Left lung (tissue), 10 donors: ENCODE results near the gene LTF. TPM values are rescaled to one million over a fixed set of nuclear protein-coding genes. Genes with fewer than 3 reads are reported as not detected.

ENCODE experiments used
- ATAC-seq: fragments of 200-7000 bp; cut with Tn5 transposase; one replicate; pipeline ENCODE4 v1.9.1; 2020; ENCODE audit warnings: moderate library complexity
- DNase-seq, 4 donors: peaks; one replicate each; pipeline ENCODE4 v3.0.0-alpha.2; 2013 to 2020
- H3K27ac ChIP-seq, 2 donors: fragments of 200-600 bp; sonication (generic) in 1 of 2; one replicate each; pipeline versions ENCODE4 v1.5.0 to v1.8.0; 2020 to 2021
- H3K27me3 ChIP-seq, 2 donors: fragments of 200-600 bp; sonication (generic) in 1 of 2; one replicate each; pipeline versions ENCODE4 v1.5.0 to v1.8.0; 2020 to 2021
- H3K36me3 ChIP-seq, 2 donors: fragments of 200-600 bp; sonication (generic) in 1 of 2; one replicate each; pipeline versions ENCODE4 v1.5.0 to v1.8.0; 2020 to 2021
- H3K4me1 ChIP-seq, 2 donors: fragments of 200-600 bp; one replicate each; pipeline ENCODE4 v1.8.0; 2021
- H3K4me3 ChIP-seq, 2 donors: fragments of 200-600 bp; sonication (generic) in 1 of 2; one replicate each; pipeline versions ENCODE4 v1.5.0 to v1.8.0; 2020 to 2021; ENCODE audit warnings: mild to moderate bottlenecking in 1 of 2
- H3K9me3 ChIP-seq, 2 donors: fragments of 200-600 bp; sonication (generic) in 1 of 2; one replicate each; pipeline versions ENCODE4 v1.5.0 to v1.8.0; 2020 to 2021
- intact Hi-C, 2 donors: fragments of 100-400 bp; cut with DNase I; formaldehyde crosslinking; loops; one replicate each; pipeline versions ENCODE4 v1.11.2 to v1.14.2; 2022
- polyA plus RNA-seq, 6 donors: library from polyadenylated mRNA; unstranded; fragments of 120-200 nt; gene quantifications; one replicate each; pipeline ENCODE4 v1.2.1, GENCODE V29; 2013; ENCODE audit not compliant: insufficient read length in 6 of 6
- total RNA-seq, 2 donors: library from RNA; stranded (reverse); fragmentation: NEBNext Ultra II Directional; extraction: Animal tissue kit (Norgen Biotek cat#: 25700); gene quantifications; one replicate each; pipeline ENCODE4 v1.2.1, GENCODE V29; 2021
- TF ChIP-seq, protein P1 (sequence below), 2 donors: fragments of 200-600 bp; sonication (generic) in 1 of 2; IDR thresholded peaks; one replicate each; pipeline versions ENCODE4 v1.5.0 to v1.8.0; 2021; ENCODE audit warnings: antibody characterized with exemption in 2 of 2
- donor health status: DM: no; HTN: yes; CAD: no.
- donor health status: DM: no; HTN: no; CAD: no.

The LTF gene
- total and polyA plus RNA-seq, 8 donors: 2.3 to 113 (median 5.5) TPM

DNA sequence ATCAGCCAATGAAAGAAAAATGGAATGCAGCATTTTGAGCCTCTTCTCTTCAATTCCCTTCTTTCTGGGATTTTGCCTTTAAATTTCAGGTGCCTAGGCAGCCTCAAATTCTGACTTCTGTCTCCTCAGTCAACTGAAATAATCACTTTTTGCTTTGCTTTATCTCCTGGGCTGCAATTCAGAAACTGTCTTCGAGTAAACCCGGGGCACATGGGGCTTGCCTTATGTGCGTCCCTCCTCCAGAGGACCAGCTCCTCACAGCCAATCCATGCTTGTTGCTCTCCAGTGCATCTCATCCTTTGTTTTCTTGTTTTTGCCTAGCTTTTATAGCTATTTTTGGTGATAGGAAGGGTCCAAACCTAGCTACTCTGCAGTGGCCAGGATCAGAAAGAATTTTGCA, 41.8 kb upstream of the LTF start:
- Histone ChIP-seq H3K4me1 (no peaks in the 10 kb centered on the region), H3K27ac (no peak overlapping the region), H3K4me3 (no peak overlapping the region), H3K27me3 (no peaks in the 10 kb centered on the region), H3K36me3 (no peaks in the 10 kb centered on the region), H3K9me3 (no peaks in the 10 kb centered on the region)
- ATAC-seq (no peak), DNase-seq (no peak)
- intact Hi-C loops: no loop called here
- TF ChIP-seq, protein P1, sequence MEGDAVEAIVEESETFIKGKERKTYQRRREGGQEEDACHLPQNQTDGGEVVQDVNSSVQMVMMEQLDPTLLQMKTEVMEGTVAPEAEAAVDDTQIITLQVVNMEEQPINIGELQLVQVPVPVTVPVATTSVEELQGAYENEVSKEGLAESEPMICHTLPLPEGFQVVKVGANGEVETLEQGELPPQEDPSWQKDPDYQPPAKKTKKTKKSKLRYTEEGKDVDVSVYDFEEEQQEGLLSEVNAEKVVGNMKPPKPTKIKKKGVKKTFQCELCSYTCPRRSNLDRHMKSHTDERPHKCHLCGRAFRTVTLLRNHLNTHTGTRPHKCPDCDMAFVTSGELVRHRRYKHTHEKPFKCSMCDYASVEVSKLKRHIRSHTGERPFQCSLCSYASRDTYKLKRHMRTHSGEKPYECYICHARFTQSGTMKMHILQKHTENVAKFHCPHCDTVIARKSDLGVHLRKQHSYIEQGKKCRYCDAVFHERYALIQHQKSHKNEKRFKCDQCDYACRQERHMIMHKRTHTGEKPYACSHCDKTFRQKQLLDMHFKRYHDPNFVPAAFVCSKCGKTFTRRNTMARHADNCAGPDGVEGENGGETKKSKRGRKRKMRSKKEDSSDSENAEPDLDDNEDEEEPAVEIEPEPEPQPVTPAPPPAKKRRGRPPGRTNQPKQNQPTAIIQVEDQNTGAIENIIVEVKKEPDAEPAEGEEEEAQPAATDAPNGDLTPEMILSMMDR (IDR thresholded peaks at IDR 0.05): no peak

DNA sequence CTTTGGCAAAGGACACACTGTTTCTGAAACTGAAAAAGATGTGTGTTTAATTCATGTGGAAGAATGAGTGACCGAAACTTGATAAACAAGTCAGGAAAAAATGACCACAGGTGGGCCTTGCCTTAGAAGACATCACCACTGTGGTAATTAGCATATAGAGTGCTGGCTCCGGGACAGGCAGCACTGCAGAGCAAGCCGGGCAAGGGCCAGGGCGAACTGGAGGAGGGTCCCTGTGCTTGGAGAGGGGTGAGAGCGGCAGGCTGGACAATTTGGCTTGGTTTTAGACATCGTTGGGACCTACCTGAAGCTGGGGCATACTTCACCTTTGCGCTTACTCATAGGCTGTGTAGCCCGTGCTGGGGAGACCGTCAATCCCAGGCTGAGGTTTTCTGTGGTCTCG, 41.2 kb upstream of the LTF start:
- no peak overlapping the region for H3K27ac ChIP-seq
- no peaks in the 10 kb centered on the region for H3K36me3 ChIP-seq
- intact Hi-C loops: no loop called here
- no peak overlapping the region for H3K4me3 ChIP-seq
- H3K9me3 ChIP-seq: no peaks in the 10 kb centered on the region
- H3K27me3 ChIP-seq: no peaks in the 10 kb centered on the region
- DNase-seq (no peak), ATAC-seq (no peak)
- TF ChIP-seq, protein P1 (IDR thresholded peaks at IDR 0.05): no peak
- no peaks in the 10 kb centered on the region for H3K4me1 ChIP-seq

DNA sequence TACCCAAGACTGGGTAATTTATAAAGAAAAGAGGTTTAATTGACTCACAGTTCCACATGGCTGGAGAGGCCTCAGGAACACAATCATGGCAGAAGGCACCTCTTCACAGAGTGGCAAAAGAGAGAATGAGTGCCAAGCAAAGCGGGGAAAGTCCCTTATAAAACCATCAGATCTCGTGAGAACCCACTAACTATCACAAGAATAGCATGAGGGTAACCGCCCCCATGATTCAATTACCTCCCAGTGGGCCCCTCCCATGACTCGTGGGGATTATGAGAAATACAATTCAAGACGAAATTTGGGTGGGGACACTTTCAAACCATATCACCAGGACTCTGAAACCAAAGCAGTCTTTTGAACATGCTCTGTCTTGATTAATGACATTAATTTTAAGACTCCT, 40.1 kb upstream of the LTF start:
- H3K27ac ChIP-seq: no peak overlapping the region
- H3K27me3 ChIP-seq: no peaks in the 10 kb centered on the region
- no peak overlapping the region for H3K4me3 ChIP-seq
- intact Hi-C loops: no loop called here
- no peak for DNase-seq
- no peaks in the 10 kb centered on the region for H3K36me3 ChIP-seq
- TF ChIP-seq, protein P1 (IDR thresholded peaks at IDR 0.05): no peak
- no peak for ATAC-seq
- no peaks in the 10 kb centered on the region for H3K9me3 ChIP-seq
- H3K4me1 ChIP-seq: no peaks in the 10 kb centered on the region

DNA sequence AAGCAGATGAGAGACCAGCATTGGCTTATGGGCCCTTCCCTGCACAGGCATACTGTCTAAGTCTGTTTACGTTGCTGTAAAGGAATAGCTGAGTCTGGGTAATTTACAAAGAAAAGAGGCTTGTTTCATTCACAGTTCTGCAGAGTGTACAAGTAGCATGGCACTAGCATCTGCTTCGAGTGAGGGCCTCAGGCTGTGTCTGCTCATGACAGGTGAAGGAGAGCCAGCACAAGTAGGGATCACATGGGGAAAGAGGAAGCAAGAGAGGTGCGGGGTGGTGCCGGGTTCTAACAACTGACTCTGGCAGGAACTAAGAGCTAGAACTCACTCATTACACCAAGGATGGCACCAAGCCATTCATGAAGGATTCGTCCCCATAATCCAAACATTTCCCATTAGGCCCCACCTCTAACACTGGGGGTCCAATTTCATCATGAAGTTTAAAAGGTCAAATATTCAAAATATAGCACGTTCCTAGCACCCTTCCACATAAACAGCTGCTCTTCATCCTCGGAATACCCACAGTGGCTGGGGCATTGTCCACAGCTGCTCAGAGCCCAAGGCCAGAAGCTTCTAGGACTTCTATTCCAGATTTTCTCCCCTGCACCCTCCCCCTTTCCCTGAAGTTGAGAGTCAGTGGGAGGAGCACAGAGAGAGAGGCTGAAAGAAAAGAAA, 38.6 kb upstream of the LTF start:
- Histone ChIP-seq H3K9me3 (no peaks in the 10 kb centered on the region), H3K4me3 (no peak overlapping the region), H3K27me3 (no peaks in the 10 kb centered on the region), H3K27ac (no peak overlapping the region), H3K4me1 (no peaks in the 10 kb centered on the region), H3K36me3 (no peaks in the 10 kb centered on the region)
- DNase-seq: no peak
- intact Hi-C loops: no loop called here
- ATAC-seq: no peak
- TF ChIP-seq, protein P1 (IDR thresholded peaks at IDR 0.05): no peak

DNA sequence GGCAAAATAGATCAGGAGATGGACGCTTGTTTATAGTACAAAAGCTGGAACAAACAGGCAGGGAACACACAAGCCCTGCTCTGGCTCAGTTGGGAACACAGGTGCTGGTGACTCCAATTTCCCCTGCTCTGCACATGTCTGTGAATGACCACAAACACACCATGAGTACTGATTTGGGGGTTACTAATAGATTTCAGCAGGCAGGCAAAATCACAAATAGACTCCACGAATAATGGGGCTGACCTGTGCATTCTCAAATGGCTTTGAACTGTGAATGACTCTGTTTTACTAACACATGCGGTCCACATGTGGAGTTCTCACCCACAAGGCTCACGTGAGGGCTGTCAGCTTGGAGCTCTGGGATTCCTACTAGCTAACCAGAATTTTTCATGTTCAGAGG, 37.0 kb upstream of the LTF start:
- DNase-seq: no peak

More for the DNA sequence above, 37.0 kb upstream of the LTF start:
- ATAC-seq: no peak
- Histone ChIP-seq H3K36me3 (no peaks in the 10 kb centered on the region), H3K4me3 (no peak overlapping the region), H3K9me3 (no peaks in the 10 kb centered on the region), H3K27me3 (no peaks in the 10 kb centered on the region), H3K4me1 (no peaks in the 10 kb centered on the region), H3K27ac (no peak overlapping the region)
- intact Hi-C loops: no loop called here
- TF ChIP-seq, protein P1 (IDR thresholded peaks at IDR 0.05): no peak
